A549 treated with CpdA at 1 μM for 4 hours (cell line): ENCODE results near the gene HYPK. TPM values are rescaled to one million over a fixed set of nuclear protein-coding genes. Genes with fewer than 3 reads are reported as not detected.

Experiments
- total RNA-seq: library from RNA; stranded (reverse); fragments of 200-300 nt; extraction: Qiagen RNA extraction; gene quantifications from 5 replicates; pipeline ENCODE4 v1.2.3, GENCODE V29; 2022; ENCODE audit warnings: low read depth

The HYPK gene, protein sequence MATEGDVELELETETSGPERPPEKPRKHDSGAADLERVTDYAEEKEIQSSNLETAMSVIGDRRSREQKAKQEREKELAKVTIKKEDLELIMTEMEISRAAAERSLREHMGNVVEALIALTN
- 3.0 to 6.1 TPM (median 4.8 TPM) in 5 replicates for total RNA-seq

DNA sequence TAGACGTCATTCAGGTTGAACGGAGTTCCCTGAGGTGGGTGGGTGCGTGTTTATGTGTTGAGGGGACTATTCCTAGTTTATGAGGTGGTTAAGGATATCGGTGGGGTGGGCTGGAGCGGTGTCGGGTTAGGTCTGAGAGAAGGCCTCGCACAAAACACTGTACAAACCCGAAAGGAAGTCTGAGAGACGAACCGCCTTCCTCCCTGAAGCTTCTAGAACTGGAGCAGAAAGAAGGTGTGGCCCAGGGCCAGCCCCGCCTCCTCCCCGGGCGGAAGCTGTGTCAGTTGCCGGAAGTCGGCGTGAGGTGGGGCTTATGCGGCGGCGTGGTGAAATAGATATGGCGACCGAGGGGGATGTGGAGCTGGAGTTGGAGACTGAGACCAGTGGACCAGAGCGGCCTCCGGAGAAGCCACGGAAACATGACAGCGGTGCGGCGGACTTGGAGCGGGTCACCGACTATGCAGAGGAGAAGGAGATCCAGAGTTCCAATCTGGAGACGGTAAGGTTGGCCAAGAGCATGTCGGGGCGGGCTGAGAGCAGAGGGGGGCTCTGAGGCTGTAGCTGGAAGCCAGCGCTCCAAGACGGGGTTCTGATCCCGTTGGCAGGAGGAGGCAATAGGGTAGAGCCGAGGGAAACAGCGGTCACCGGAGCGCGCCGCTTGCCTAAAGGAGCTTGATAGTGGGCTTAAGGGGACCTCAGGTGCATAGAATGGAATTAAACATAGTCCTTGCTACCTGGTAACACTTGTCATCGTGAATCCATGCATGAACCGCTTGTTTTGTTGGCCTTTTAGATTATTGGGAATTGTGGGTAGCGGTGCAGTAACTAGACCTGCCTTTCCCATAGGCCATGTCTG, at the start of gene HYPK:
Gene HYPK (plus strand): TSS at position 314 of the 856 bp plus-strand sequence. CDS start 24 bp downstream, at position 338.

GRCh38 chr15:43776718-43777266, 23.6 kb upstream of the HYPK start, which contains the start of gene ELL3:
Gene ELL3, minus strand, starts transcription at chr15:43776966. Its CDS starts 65 bp downstream, at chr15:43776901.

GRCh38 chr15:43791993-43792760, 8.2 kb upstream of the HYPK start, which contains the start of gene SERF2:
Gene SERF2, plus strand, starts transcription at chr15:43792320. Its CDS starts 57 bp downstream, at chr15:43792377.

GRCh38 chr15:43799945-43800285, 484 bp upstream of the HYPK start, which contains the start of gene SERINC4:
Gene SERINC4, minus strand, starts transcription at chr15:43800220. Its CDS starts 234 bp downstream, at chr15:43799986.

DNA sequence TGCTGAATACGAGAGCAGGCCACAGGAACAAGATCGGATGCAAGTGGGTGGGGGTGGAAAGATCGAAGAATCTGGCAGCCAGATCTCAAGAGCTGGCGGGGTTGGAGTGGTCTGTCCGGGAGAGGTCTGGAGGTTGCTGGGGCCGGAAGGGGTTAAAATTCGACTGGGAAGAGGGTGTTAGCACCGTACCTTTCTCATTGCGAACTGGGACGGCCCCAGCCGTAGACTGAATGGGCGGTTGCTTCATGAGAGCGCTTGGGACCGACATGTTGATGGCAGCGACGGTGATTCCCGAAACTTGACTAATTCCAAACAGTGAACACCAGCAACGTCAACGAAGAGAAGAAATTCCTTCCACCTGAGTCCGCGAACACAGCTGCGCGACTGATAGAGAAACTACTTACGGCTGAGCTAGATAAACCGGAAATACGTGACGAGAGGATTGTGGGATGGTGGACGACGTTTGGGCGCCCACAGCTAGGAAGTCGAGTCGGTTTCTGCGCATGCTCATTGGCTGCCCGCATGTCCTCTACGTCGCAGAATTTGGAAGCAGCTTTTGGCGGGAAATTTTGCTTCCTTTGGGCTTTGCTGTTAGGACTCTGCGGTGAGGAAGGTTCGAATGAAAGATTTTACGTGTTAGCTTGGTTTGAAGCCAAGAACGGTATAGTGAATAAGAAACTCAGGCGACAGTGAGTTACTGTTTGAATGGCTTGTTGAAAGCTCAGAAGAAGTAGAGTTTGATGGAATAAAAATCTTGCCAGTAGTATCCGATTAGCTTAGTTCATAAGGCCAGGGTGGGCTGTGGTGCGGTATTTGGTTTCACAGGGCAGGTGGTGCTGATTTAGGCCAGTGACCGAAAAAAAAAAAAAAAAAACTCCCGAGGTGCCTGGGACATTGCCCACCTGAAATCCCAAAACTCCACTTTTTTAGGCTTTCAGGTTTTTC, 24.2 kb downstream of the HYPK start, which contains the start of gene MFAP1:
Gene MFAP1 (minus strand): TSS at position 389 of the 945 bp plus-strand sequence. CDS start 121 bp downstream, at position 268.

GRCh38 chr15:43826508-43827341, 26.3 kb downstream of the HYPK start, which contains the start of gene WDR76:
Gene WDR76, plus strand, starts transcription at chr15:43827002. Its CDS starts 31 bp downstream, at chr15:43827033.

Other genes with a start within 250 kb of the HYPK start
- 5.1 to 8.1 TPM (median 5.8 TPM) in 5 replicates for gene PPIP5K1, start 210.4 kb upstream of the HYPK start, total RNA-seq
- gene CKMT1B, start 206.6 kb upstream of the HYPK start, total RNA-seq: 2.6 to 7.6 TPM (median 3.8 TPM) in 5 replicates
- 0.09 to 0.45 TPM (median 0.13 TPM) in 5 replicates for gene STRC, start 181.8 kb upstream of the HYPK start, total RNA-seq
- gene CATSPER2, start 151.8 kb upstream of the HYPK start, total RNA-seq: 0.40 to 3.4 TPM (median 0.84 TPM) in 5 replicates
- 1.2 to 3.3 TPM (median 2.4 TPM) in 5 replicates for gene CKMT1A, start 106.7 kb upstream of the HYPK start, total RNA-seq
- gene PDIA3, start 54.2 kb upstream of the HYPK start, total RNA-seq: 284 to 371 TPM (median 365 TPM) in 5 replicates
- 1.1 to 2.2 TPM (median 1.6 TPM) in 5 replicates for gene ELL3, start 23.6 kb upstream of the HYPK start, total RNA-seq
- gene SERF2, start 8.3 kb upstream of the HYPK start, total RNA-seq: 438 to 716 TPM (median 681 TPM) in 5 replicates
- gene SERINC4, start 379 bp upstream of the HYPK start, total RNA-seq: 0.05 to 0.12 TPM (median 0.08 TPM) in 4 of 5 replicates, not detected in the other
- 24.9 to 33.6 TPM (median 28.5 TPM) in 5 replicates for gene MFAP1, start 24.1 kb downstream of the HYPK start, total RNA-seq
- 10.5 to 15.0 TPM (median 12.0 TPM) in 5 replicates for gene WDR76, start 26.4 kb downstream of the HYPK start, total RNA-seq